Choroid plexus epithelial cell (primary cell): ENCODE data around the gene PARVB.
A peak's percentile ranks its signal among the peaks of the same experiment; 100 is the strongest.

ENCODE experiments used
- DNase-seq: peaks from one replicate; pipeline ENCODE4 v3.0.0-alpha.2; 2010; ENCODE audit warnings: low read depth
- H3K4me3 ChIP-seq: 2 replicates; pipeline ENCODE4 v1.5.1; 2011; ENCODE audit warnings: low read depth, mild to moderate bottlenecking, control low read depth, low read length, moderate library complexity
- CTCF ChIP-seq: conservative IDR thresholded peaks from 2 replicates; pipeline ENCODE4 v1.5.1; 2011; ENCODE audit warnings: low read depth, mild to moderate bottlenecking, control low read depth, inconsistent platforms, low read length, moderate library complexity

Gene PARVB

GRCh38 chr22:44171561-44171960 is 147.5 kb downstream of the PARVB start:
- TF ChIP-seq CTCF = no peak
- no peak for DNase-seq
- no peak overlapping the region for H3K4me3 ChIP-seq

GRCh38 chr22:44172370-44173108 is 148.4 kb downstream of the PARVB start:
- no peak overlapping the region for H3K4me3 ChIP-seq

GRCh38 chr22:44173154-44173553 is 149.1 kb downstream of the PARVB start:
- TF ChIP-seq CTCF = no peak
- DNase-seq = no peak
- no peak overlapping the region for H3K4me3 ChIP-seq

More at GRCh38 chr22:44172370-44173108, 148.4 kb downstream of the PARVB start:
- DNase-seq = peak; percentile 44
- no peak for TF ChIP-seq CTCF

GRCh38 chr22:44175676-44176075 is 151.6 kb downstream of the PARVB start:
- H3K4me3 ChIP-seq = no peak overlapping the region
- TF ChIP-seq CTCF = no peak
- DNase-seq = no peak

GRCh38 chr22:44179196-44179988 is 155.3 kb downstream of the PARVB start:
- TF ChIP-seq CTCF = no peak
- no peak overlapping the region for H3K4me3 ChIP-seq
- no peak for DNase-seq

GRCh38 chr22:44179989-44180705 is 156.0 kb downstream of the PARVB start:
- no peak for TF ChIP-seq CTCF
- DNase-seq = no peak

More at GRCh38 chr22:44179989-44180705, 156.0 kb downstream of the PARVB start:
- H3K4me3 ChIP-seq = no peak overlapping the region
